Glomerular visceral epithelial cell (primary cell): ENCODE measurements around the gene MBTPS2.
"Not testable (repeated sequence)": the region's sequence is repeated elsewhere in the genome, so short reads cannot be mapped to it uniquely, and the experiment has no call there.

ENCODE experiments used
- DNase-seq: peaks from one replicate; pipeline ENCODE4 v3.0.0-alpha.2; 2016; ENCODE audit errors: extremely low spot score

The MBTPS2 gene

GRCh38 chrX:21856504-21856903 lies 17.1 kb downstream of the MBTPS2 start:
- no peak for DNase-seq

GRCh38 chrX:21863241-21863640 lies 23.8 kb downstream of the MBTPS2 start:
- DNase-seq, result no peak

GRCh38 chrX:21865436-21865835 lies 26.0 kb downstream of the MBTPS2 start:
- no peak for DNase-seq

GRCh38 chrX:21870494-21870893 lies 31.1 kb downstream of the MBTPS2 start:
- no peak for DNase-seq

GRCh38 chrX:21873063-21873775 lies 33.8 kb downstream of the MBTPS2 start:
- no peak for DNase-seq

GRCh38 chrX:21874182-21874581 lies 34.8 kb downstream of the MBTPS2 start:
- not testable (repeated sequence) for DNase-seq

GRCh38 chrX:21875013-21875412 lies 35.6 kb downstream of the MBTPS2 start:
- DNase-seq, result no peak

- DNase-seq, result no peak
Measured at GRCh38 chrX:21881881-21882574, 42.6 kb downstream of the MBTPS2 start.

- DNase-seq, result no peak
Measured at GRCh38 chrX:21883258-21883657, 43.8 kb downstream of the MBTPS2 start.

GRCh38 chrX:21885568-21885967 lies 46.2 kb downstream of the MBTPS2 start:
- no peak for DNase-seq

- no peak for DNase-seq
Measured at GRCh38 chrX:21905313-21905712, 65.9 kb downstream of the MBTPS2 start.

GRCh38 chrX:21905953-21906352 lies 66.5 kb downstream of the MBTPS2 start:
- DNase-seq, result no peak

GRCh38 chrX:21907260-21907659 lies 67.8 kb downstream of the MBTPS2 start:
- no peak for DNase-seq

GRCh38 chrX:21911481-21911880 lies 72.1 kb downstream of the MBTPS2 start:
- no peak for DNase-seq

- no peak for DNase-seq
Measured at GRCh38 chrX:21912220-21912619, 72.8 kb downstream of the MBTPS2 start.

- no peak for DNase-seq
Measured at GRCh38 chrX:21912989-21913388, 73.6 kb downstream of the MBTPS2 start.

GRCh38 chrX:21926116-21926515 lies 86.7 kb downstream of the MBTPS2 start:
- DNase-seq, result no peak

GRCh38 chrX:21926527-21927278 lies 87.3 kb downstream of the MBTPS2 start:
- DNase-seq, result peak; percentile 87

- no peak for DNase-seq
Measured at GRCh38 chrX:21929209-21929608, 89.8 kb downstream of the MBTPS2 start.

- no peak for DNase-seq
Measured at GRCh38 chrX:21930986-21931385, 91.6 kb downstream of the MBTPS2 start.

GRCh38 chrX:21932292-21933002 lies 93.0 kb downstream of the MBTPS2 start:
- DNase-seq, result peak; percentile 62

- no peak for DNase-seq
Measured at GRCh38 chrX:21933077-21933476, 93.7 kb downstream of the MBTPS2 start.
